PC-3 (cell line): ENCODE measurements around the gene SLC25A21. TPM values are rescaled to one million over a fixed set of nuclear protein-coding genes. Genes with fewer than 3 reads are reported as not detected.
A peak's percentile ranks its signal among the peaks of the same experiment; 100 is the strongest.

Source experiments
- ATAC-seq: fragments of 200-7000 bp; cut with Tn5 transposase; 2 replicates; pipeline ENCODE4 v1.9.1; 2020; ENCODE audit warnings: mild to moderate bottlenecking, moderate library complexity
- BruUV-seq: library from RNA; stranded (reverse); fragments of 400-500 nt; replicated peaks from 2 replicates; lab custom pipeline; 2021; lab: Mats Ljungman, UMichigan
- CTCF ChIA-PET: fragments of 300-600 bp; sonication (Branson Sonifier 250); formaldehyde crosslinking; loops from one replicate; lab custom pipeline; 2022; ENCODE audit warnings: antibody characterized with exemption; lab: Charles Lee
- POLR2A ChIA-PET: fragments of 300-600 bp; sonication (Branson Sonifier 250); formaldehyde crosslinking; loops from one replicate; lab custom pipeline; 2022; ENCODE audit warnings: antibody characterized with exemption; ENCODE audit not compliant: unreplicated experiment; lab: Charles Lee
- DNase-seq: peaks from one replicate; pipeline ENCODE4 v3.0.0-alpha.2; 2015
- H2AFZ ChIP-seq: fragments of 300-600 bp; sonication (generic); 2 replicates; pipeline ENCODE4 v1.6.0; 2016; ENCODE audit warnings: antibody characterized with exemption, low read length
- H3F3A ChIP-seq: fragments of 300-600 bp; sonication (generic); one replicate; pipeline ENCODE4 v1.6.0; 2017; ENCODE audit warnings: antibody characterized with exemption, low read length, control low read depth, mild to moderate bottlenecking; ENCODE audit not compliant: unreplicated experiment
- H3K27ac ChIP-seq: fragments of 300-600 bp; sonication (generic); 2 replicates; pipeline ENCODE4 v1.5.1; 2016; ENCODE audit warnings: mild to moderate bottlenecking, low read length
- H3K27me3 ChIP-seq: fragments of 300-600 bp; sonication (generic); 2 replicates; pipeline ENCODE4 v1.6.1; 2016; ENCODE audit warnings: low read length, mixed read lengths
- H3K36me3 ChIP-seq: fragments of 300-600 bp; sonication (generic); 2 replicates; pipeline ENCODE4 v1.6.1; 2016; ENCODE audit warnings: low read depth, mixed run types, low read length, mixed read lengths
- H3K4me1 ChIP-seq: fragments of 300-600 bp; sonication (generic); 2 replicates; pipeline ENCODE4 v1.5.1; 2016; ENCODE audit warnings: low read length; ENCODE audit not compliant: insufficient read depth
- H3K4me2 ChIP-seq: fragments of 300-600 bp; sonication (generic); 2 replicates; pipeline ENCODE4 v1.6.0; 2016; ENCODE audit warnings: low read length
- H3K4me3 ChIP-seq: fragments of 300-600 bp; sonication (generic); 2 replicates; pipeline ENCODE4 v1.5.1; 2016; ENCODE audit warnings: mild to moderate bottlenecking, low read length, mixed read lengths
- H3K79me2 ChIP-seq: fragments of 300-600 bp; sonication (generic); 2 replicates; pipeline ENCODE4 v1.6.1; 2017; ENCODE audit warnings: low read length, mixed read lengths
- H3K9ac ChIP-seq: fragments of 300-600 bp; sonication (generic); 2 replicates; pipeline ENCODE4 v1.6.0; 2016; ENCODE audit warnings: mild to moderate bottlenecking, low read length
- H3K9me2 ChIP-seq: fragments of 300-600 bp; sonication (generic); replicated peaks from 2 replicates; pipeline ENCODE4 v1.6.1; 2016; ENCODE audit warnings: mixed run types, low read length, mixed read lengths
- H3K9me3 ChIP-seq: fragments of 300-600 bp; sonication (generic); 2 replicates; pipeline ENCODE4 v1.6.1; 2016; ENCODE audit warnings: low read length, mixed read lengths
- H4K20me1 ChIP-seq: fragments of 300-600 bp; sonication (generic); 2 replicates; pipeline ENCODE4 v1.6.1; 2016; ENCODE audit warnings: low read length, mixed read lengths
- EZH2 ChIP-seq: fragments of 300-600 bp; sonication (generic); IDR thresholded peaks from one replicate; pipeline ENCODE4 v1.6.1; 2017; ENCODE audit warnings: antibody characterized with exemption, mild to moderate bottlenecking, low read length; ENCODE audit not compliant: unreplicated experiment
- EZH2phosphoT487 ChIP-seq: fragments of 300-600 bp; sonication (generic); IDR thresholded peaks from 2 replicates; pipeline ENCODE4 v1.6.1; 2018; ENCODE audit warnings: mild to moderate bottlenecking, antibody characterized with exemption, low read length, borderline replicate concordance
- intact Hi-C: fragments of 100-400 bp; cut with micrococcal nuclease; formaldehyde crosslinking; loops from 2 replicates; pipeline ENCODE4 v1.9.0; 2023
- total RNA-seq: library from RNA; depleted of rRNA; stranded (reverse); fragments of >200 nt; gene quantifications from 2 replicates; pipeline ENCODE4 v1.2.3, GENCODE V29; 2014
- TF ChIP-seq, protein P1 (sequence below): fragments of 300-600 bp; sonication (generic); conservative IDR thresholded peaks from 2 replicates; pipeline ENCODE4 v1.5.1; 2017; ENCODE audit warnings: antibody characterized with exemption, low read depth, mild to moderate bottlenecking, low read length

Gene SLC25A21
- total RNA-seq, 1 experiment from 2014 or later: 0.87 TPM

DNA sequence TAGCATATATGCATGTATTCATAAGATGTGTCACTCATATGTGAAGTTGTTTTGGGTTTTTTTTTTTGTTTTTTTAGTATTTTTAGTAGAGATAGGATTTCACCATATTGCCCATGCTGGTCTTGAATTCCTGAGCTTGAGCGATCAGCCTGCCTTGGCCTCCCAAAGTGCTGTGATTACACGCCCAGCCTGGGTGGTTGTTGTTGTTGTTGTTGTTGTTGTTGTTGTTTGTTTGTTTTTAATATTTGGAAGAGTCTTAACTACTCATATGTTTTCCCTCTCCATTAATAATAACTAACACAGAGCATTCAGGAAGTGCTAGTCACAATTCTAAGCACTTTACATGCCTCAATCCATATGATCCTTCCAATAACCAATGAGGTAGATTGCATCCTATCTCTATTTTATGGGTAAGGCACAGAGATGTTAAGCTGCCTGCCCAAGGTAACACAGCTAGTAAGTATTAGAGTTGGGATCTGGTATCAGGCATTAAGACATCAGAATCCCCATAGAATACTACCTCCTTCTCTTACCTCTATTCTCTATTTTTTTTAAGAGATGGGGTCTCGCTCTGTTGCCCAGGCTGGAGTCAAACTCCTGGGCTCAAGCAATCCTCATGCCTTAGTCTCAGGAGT, 27.6 kb downstream of the SLC25A21 start:
- no peaks in the 10 kb centered on the region for H3K27me3 ChIP-seq
- no peaks in the 10 kb centered on the region for H3K9me2 ChIP-seq
- H3K36me3 ChIP-seq: no peaks in the 10 kb centered on the region
- no peaks in the 10 kb centered on the region for H4K20me1 ChIP-seq
- no peaks in the 10 kb centered on the region for H3F3A ChIP-seq
- H3K4me1 ChIP-seq: peaks cover 32% of the 10 kb centered on the region
- peak overlapping the region; percentile 11; the same call in 1 of the 2 replicates for H3K27ac ChIP-seq
- peak overlapping the region; percentile 25; the same call in 1 of the 2 replicates for H3K4me2 ChIP-seq
- CTCF ChIA-PET: interaction anchor here (1.0 kb wide), 1 partner anchor 27 kb away, joined by 8 read pairs; no protein-coding TSS in a partner anchor
- no peak overlapping the region for H2AFZ ChIP-seq
- H3K4me3 ChIP-seq: no peak overlapping the region
- DNase-seq: no peak
- H3K9me3 ChIP-seq: no peaks in the 10 kb centered on the region
- POLR2A ChIA-PET: no interaction called here
- H3K79me2 ChIP-seq: no peaks in the 10 kb centered on the region
- TF ChIP-seq EZH2 (no peak), EZH2phosphoT487 (no peak)
- TF ChIP-seq, protein P1, sequence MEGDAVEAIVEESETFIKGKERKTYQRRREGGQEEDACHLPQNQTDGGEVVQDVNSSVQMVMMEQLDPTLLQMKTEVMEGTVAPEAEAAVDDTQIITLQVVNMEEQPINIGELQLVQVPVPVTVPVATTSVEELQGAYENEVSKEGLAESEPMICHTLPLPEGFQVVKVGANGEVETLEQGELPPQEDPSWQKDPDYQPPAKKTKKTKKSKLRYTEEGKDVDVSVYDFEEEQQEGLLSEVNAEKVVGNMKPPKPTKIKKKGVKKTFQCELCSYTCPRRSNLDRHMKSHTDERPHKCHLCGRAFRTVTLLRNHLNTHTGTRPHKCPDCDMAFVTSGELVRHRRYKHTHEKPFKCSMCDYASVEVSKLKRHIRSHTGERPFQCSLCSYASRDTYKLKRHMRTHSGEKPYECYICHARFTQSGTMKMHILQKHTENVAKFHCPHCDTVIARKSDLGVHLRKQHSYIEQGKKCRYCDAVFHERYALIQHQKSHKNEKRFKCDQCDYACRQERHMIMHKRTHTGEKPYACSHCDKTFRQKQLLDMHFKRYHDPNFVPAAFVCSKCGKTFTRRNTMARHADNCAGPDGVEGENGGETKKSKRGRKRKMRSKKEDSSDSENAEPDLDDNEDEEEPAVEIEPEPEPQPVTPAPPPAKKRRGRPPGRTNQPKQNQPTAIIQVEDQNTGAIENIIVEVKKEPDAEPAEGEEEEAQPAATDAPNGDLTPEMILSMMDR: no peak
- intact Hi-C loops: loop anchor here (5.0 kb wide), 1 partner anchor 538 kb away; no protein-coding TSS in a partner anchor
- ATAC-seq: no peak
- no peak overlapping the region for H3K9ac ChIP-seq
- BruUV-seq: no TSS peak

DNA sequence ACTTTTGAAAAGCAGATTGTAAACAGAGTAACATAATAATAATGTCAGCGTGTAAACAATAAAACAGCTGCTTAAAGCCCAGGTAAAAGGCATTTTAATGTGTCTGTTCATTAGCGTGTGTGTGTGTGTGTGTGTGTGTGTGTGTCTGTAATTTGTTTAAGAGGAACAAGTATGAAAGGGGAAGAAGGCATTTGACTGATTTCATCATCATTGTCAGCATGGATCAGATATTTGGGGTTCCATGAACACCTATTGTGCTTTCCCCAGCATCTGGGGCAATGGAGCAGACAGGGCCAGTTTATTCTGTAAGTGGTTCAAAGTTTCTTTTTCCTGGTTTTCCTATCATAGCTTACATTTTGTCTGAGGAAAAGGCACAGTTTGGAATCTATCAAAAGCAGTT, 28.9 kb downstream of the SLC25A21 start:
- no TSS peak for BruUV-seq
- peak overlapping the region; percentile 1; the same call in 1 of the 2 replicates for H3K9ac ChIP-seq
- peak overlapping the region; percentile 71 for H3K4me2 ChIP-seq
- DNase-seq (no peak), ATAC-seq (no peak)
- no peaks in the 10 kb centered on the region for H4K20me1 ChIP-seq
- H3K4me1 ChIP-seq: peaks cover 37% of the 10 kb centered on the region
- intact Hi-C loops: loop anchor here (1.0 to 2.0 kb wide), 2 partner anchors 21 to 201 kb away; no protein-coding TSS in a partner anchor
- ChIA-PET POLR2A (interaction anchor here (0.6 kb wide), 2 partner anchors 9 to 55 kb away, joined by 3 to 10 read pairs; no protein-coding TSS in a partner anchor), CTCF (interaction anchor here (0.5 to 1.6 kb wide), 4 partner anchors 26 to 495 kb away, joined by 3 to 8 read pairs (median 5); no protein-coding TSS in a partner anchor)
- no peak overlapping the region for H2AFZ ChIP-seq
- no peaks in the 10 kb centered on the region for H3K27me3 ChIP-seq
- no peaks in the 10 kb centered on the region for H3K9me3 ChIP-seq
- no peak for TF ChIP-seq EZH2phosphoT487
- TF ChIP-seq, protein P1: no peak
- no peak for TF ChIP-seq EZH2
- H3K9me2 ChIP-seq: no peaks in the 10 kb centered on the region
- H3K36me3 ChIP-seq: no peaks in the 10 kb centered on the region
- H3K27ac ChIP-seq: peak overlapping the region; percentile 71
- no peaks in the 10 kb centered on the region for H3K79me2 ChIP-seq
- no peaks in the 10 kb centered on the region for H3F3A ChIP-seq
- peak overlapping the region; percentile 22 for H3K4me3 ChIP-seq
